ENCODE measurements around the gene SUSD6. TPM values are rescaled to one million over a fixed set of nuclear protein-coding genes. Genes with fewer than 3 reads are reported as not detected.

The SUSD6 gene
- total RNA-seq, 3 donors from 2014 or later (not counting 1 experiment from before 2014, with no cell fraction given) = 119 to 144 (median 140) TPM

DNA sequence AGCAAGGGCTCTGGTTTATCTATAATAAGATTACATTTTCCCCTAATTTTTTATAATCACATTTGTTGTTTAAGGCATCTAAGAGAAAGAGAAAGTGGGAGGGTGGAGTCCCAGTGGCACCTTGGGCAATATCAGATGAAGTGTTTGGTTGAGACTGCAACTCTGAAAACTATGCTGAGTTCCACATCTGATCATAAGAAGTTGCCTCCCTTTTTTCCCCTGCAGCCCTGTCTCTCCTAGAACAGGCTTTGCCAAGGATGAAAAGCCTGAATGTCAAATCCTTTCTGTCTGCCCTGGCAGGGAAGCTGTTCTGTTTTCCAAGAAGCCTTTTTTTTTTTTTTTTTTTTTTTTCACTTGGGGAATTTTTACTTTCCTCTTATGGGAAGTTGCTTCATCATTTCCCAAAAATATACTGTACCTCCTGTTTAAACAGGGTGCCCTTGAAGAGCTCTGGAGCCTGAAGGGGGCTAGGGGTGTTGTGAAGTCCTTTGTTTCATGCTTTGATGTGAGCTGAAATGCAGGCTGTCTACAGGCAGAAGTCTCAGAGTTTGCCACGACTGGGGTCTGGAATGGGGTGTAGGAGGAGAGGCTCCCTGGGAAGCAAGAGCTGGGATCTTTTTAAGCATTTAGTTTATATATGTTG, 71.3 kb downstream of the SUSD6 start:
- DNase-seq (peak in 1 of 2 donors; percentile 49), ATAC-seq (peak; percentile 81 to 83 (median 83))
- no peaks in the 10 kb centered on the region for H3K36me3 Mint-ChIP-seq
- H3K27me3 Mint-ChIP-seq (ENCODE audit: low read depth in 2 of 2) = no peaks in the 10 kb centered on the region
- H3K4me1 Mint-ChIP-seq = peaks cover 68 to 71% of the 10 kb centered on the region in 2 donors
- Histone ChIP-seq H3K9me3 (ENCODE audit: control insufficient read depth, insufficient read depth, low read length) (no peaks in the 10 kb centered on the region), H3K27me3 (ENCODE audit: control insufficient read depth, insufficient read depth, low read length) (no peaks in the 10 kb centered on the region), H3K4me1 (ENCODE audit: control insufficient read depth, insufficient read depth, low read length) (peaks cover 38% of the 10 kb centered on the region), H3K4me3 (ENCODE audit: low read length) (no peak overlapping the region), H3K36me3 (ENCODE audit: control insufficient read depth, insufficient read depth, low read length) (no peaks in the 10 kb centered on the region), H3K27ac (ENCODE audit: low read length) (peak overlapping the region; percentile 24)
- H3K4me3 Mint-ChIP-seq = peak overlapping the region; percentile 47
- no peak for TF ChIP-seq CTCF (IDR thresholded peaks at IDR 0.05)
- 100% methylated on average over 1 of the region's 1 CpG for WGBS (ENCODE audit: insufficient coverage)
- intact Hi-C loops (cut with micrococcal nuclease) = loop anchor here (5.0 kb wide), 1 partner anchor 35 kb away; no protein-coding TSS in a partner anchor
- peak overlapping the region; percentile 33 to 53 for H3K27ac Mint-ChIP-seq
- H3K9me3 Mint-ChIP-seq = no peaks in the 10 kb centered on the region

- no peaks in the 10 kb centered on the region for H3K27me3 Mint-ChIP-seq (ENCODE audit: low read depth in 2 of 2)
- no peaks in the 10 kb centered on the region for H3K9me3 Mint-ChIP-seq
- DNase-seq (no peak), ATAC-seq (no peak)
- H3K36me3 Mint-ChIP-seq = no peaks in the 10 kb centered on the region
- peak overlapping the region; percentile 38 for H3K4me3 Mint-ChIP-seq
- Histone ChIP-seq H3K4me3 (ENCODE audit: low read length) (no peak overlapping the region), H3K9me3 (ENCODE audit: control insufficient read depth, insufficient read depth, low read length) (no peaks in the 10 kb centered on the region), H3K36me3 (ENCODE audit: control insufficient read depth, insufficient read depth, low read length) (no peaks in the 10 kb centered on the region), H3K27ac (ENCODE audit: low read length) (no peak overlapping the region), H3K4me1 (ENCODE audit: control insufficient read depth, insufficient read depth, low read length) (peaks cover 41% of the 10 kb centered on the region), H3K27me3 (ENCODE audit: control insufficient read depth, insufficient read depth, low read length) (no peaks in the 10 kb centered on the region)
- intact Hi-C loops (cut with micrococcal nuclease) = loop anchor here (5.0 kb wide), 1 partner anchor 33 kb away; no protein-coding TSS in a partner anchor
- TF ChIP-seq CTCF (IDR thresholded peaks at IDR 0.05) = no peak
- whole genome bisulfite sequencing (ENCODE audit: insufficient coverage) = 46% methylated on average over 3 of the region's 3 CpGs
- H3K27ac Mint-ChIP-seq = peak overlapping the region; percentile 33 to 53
- H3K4me1 Mint-ChIP-seq = peaks cover 77 to 81% of the 10 kb centered on the region in 2 donors
Observed at GRCh38 chr14:69683971-69684370, 72.6 kb downstream of the SUSD6 start.

DNA sequence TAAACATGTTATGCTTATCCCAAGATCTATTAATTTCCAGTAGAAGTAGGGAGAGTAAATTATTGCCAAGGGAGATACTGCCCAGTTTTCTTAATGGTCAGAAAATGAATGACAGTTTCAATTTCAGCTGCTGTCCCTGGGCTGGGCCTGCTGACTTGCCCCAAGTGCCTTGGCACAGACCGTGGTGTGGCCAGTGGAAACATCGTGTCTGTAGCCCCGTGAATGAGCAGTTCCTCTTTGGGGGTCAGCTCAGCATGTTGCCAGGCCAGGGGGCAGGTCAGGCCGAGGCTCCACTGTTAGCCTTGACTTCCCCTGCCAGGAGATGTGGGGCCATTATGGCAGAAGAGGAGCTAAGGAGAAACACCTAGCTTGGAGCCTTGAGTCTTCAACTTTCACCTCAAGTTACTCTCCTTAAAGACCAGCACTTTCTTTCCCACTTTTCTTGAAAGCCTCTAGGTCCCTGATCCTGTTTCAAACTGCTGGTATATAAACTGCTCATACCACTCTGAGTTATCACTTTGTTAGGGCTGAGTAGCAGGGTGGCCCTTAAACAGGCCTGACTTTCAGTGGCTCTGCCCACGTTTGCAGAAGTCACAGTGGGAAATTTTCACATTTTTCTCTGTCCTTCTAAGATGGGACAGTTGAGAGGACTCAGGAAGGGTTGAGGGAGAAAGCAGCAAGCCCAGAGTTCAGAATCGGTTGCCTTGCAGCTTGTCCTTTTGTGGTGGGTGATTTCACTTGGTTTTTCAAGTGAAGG, 73.2 kb downstream of the SUSD6 start:
- Histone ChIP-seq H3K27me3 (ENCODE audit: control insufficient read depth, insufficient read depth, low read length) (no peaks in the 10 kb centered on the region), H3K4me3 (ENCODE audit: low read length) (no peak overlapping the region), H3K36me3 (ENCODE audit: control insufficient read depth, insufficient read depth, low read length) (no peaks in the 10 kb centered on the region), H3K4me1 (ENCODE audit: control insufficient read depth, insufficient read depth, low read length) (peaks cover 42% of the 10 kb centered on the region), H3K9me3 (ENCODE audit: control insufficient read depth, insufficient read depth, low read length) (no peaks in the 10 kb centered on the region), H3K27ac (ENCODE audit: low read length) (peak overlapping the region; percentile 18)
- peak overlapping the region; percentile 38 for H3K4me3 Mint-ChIP-seq
- H3K9me3 Mint-ChIP-seq = no peaks in the 10 kb centered on the region
- peaks cover 80 to 86% of the 10 kb centered on the region in 2 donors for H3K4me1 Mint-ChIP-seq
- WGBS (ENCODE audit: insufficient coverage) = 43% methylated on average over 6 of the region's 6 CpGs
- peak overlapping the region; percentile 33 to 53 for H3K27ac Mint-ChIP-seq
- ATAC-seq = no peak
- H3K36me3 Mint-ChIP-seq = no peaks in the 10 kb centered on the region
- no peak for DNase-seq
- intact Hi-C loops (cut with micrococcal nuclease) = loop anchor here (5.0 kb wide), 1 partner anchor 33 kb away; no protein-coding TSS in a partner anchor
- H3K27me3 Mint-ChIP-seq (ENCODE audit: low read depth in 2 of 2) = no peaks in the 10 kb centered on the region
- no peak for TF ChIP-seq CTCF (IDR thresholded peaks at IDR 0.05)
